ENCODE results near the gene CST4. TPM values are rescaled to one million over a fixed set of nuclear protein-coding genes. Genes with fewer than 3 reads are reported as not detected.

Gene CST4
- total and polyA plus RNA-seq, 7 donors: not detected

DNA sequence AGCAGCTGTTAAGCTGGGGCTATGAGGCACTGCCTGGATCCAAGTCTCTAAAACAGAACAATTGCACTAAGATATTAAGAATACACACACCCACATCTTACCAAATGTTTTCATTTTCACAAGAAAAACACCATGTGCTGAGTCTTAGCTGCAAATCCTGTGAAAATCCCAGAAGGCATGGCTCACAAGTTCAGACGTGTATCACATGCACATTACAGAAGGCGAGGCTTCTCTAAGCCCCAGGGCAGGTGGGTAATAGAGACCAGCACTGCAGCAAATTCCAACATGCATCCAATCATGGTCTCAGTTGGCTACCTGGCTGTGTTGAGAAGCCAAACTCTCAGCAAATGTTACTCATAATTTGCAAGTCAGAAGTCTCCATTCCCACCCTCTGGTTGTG, 34.8 kb downstream of the CST4 start:
- TF ChIP-seq, protein P1, sequence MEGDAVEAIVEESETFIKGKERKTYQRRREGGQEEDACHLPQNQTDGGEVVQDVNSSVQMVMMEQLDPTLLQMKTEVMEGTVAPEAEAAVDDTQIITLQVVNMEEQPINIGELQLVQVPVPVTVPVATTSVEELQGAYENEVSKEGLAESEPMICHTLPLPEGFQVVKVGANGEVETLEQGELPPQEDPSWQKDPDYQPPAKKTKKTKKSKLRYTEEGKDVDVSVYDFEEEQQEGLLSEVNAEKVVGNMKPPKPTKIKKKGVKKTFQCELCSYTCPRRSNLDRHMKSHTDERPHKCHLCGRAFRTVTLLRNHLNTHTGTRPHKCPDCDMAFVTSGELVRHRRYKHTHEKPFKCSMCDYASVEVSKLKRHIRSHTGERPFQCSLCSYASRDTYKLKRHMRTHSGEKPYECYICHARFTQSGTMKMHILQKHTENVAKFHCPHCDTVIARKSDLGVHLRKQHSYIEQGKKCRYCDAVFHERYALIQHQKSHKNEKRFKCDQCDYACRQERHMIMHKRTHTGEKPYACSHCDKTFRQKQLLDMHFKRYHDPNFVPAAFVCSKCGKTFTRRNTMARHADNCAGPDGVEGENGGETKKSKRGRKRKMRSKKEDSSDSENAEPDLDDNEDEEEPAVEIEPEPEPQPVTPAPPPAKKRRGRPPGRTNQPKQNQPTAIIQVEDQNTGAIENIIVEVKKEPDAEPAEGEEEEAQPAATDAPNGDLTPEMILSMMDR (IDR thresholded peaks at IDR 0.05): no peak
- Histone ChIP-seq H3K27me3 (ENCODE audit: insufficient read depth in 3 of 3, low read length in 2 of 3) (no peaks in the 10 kb centered on the region), H3K27ac (no peak overlapping the region), H3K4me3 (no peak overlapping the region), H3K4me1 (peaks cover 10% of the 10 kb centered on the region), H3K9me3 (no peaks in the 10 kb centered on the region), H3K36me3 (ENCODE audit: insufficient read depth in 1 of 2, low read depth in 1 of 2) (no peaks in the 10 kb centered on the region)
- WGBS, 3 donors: 41 to 73% (median 70%) methylated on average over 2 of the region's 2 CpGs
- intact Hi-C loops (cut with DNase I): no loop called here
- ATAC-seq: no peak
- no peak for DNase-seq

DNA sequence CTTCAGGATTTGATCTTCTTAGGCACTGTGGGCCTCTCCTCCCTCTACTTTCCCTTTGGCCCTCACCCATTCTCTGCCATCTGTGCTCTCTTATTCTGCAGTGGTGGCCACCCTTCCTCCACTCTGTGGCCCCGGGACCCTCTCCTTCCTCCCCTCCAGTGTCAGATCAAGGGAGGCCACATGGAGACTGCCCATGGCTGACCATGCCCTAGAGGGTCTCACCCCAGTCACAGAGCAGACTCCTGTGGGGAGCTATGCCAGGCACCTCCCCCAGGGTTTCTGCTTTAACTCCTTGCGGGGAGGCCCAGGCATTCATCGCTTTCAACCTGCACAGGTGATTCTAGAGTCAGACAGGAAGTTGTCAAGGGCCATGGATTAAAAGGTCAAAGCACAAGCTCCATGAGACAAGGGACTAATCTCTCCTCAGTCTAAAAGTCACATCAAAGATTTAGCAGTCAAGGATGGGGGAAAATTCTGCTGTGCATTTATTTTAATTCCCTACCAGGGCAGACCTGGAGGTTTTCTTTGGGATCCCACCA, 35.4 kb downstream of the CST4 start:
- 84 to 94% (median 94%) methylated on average over 3 of the region's 3 CpGs for WGBS, 3 donors
- Histone ChIP-seq H3K27ac (no peak overlapping the region), H3K36me3 (ENCODE audit: insufficient read depth in 1 of 2, low read depth in 1 of 2) (no peaks in the 10 kb centered on the region), H3K4me1 (peaks cover 10% of the 10 kb centered on the region), H3K9me3 (no peaks in the 10 kb centered on the region), H3K27me3 (ENCODE audit: insufficient read depth in 3 of 3, low read length in 2 of 3) (no peaks in the 10 kb centered on the region), H3K4me3 (no peak overlapping the region)
- DNase-seq (no peak), ATAC-seq (no peak)
- TF ChIP-seq, protein P1 (IDR thresholded peaks at IDR 0.05): no peak
- intact Hi-C loops (cut with DNase I): no loop called here

DNA sequence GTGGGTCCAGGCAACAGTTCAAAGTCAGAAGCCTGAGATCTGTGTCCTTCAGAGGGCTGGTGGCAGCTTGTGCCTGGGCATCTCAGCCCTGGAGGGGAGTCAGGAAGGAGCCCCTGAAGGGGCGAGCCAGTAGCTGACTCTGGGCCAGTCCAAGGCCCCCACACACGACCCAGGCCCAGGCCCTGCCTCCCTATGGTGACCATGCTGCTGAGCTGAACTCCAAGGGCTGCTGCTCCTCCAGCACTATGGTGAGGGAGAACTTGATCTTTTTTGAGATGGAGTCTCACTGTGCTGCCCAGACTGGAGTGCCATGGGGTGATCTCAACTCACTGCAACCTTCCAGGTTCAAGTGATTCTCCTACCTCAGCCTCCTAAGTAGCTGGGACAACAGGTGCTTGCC, 35.9 kb downstream of the CST4 start:
- H3K36me3 ChIP-seq (ENCODE audit: insufficient read depth in 1 of 2, low read depth in 1 of 2): no peaks in the 10 kb centered on the region
- no peak for DNase-seq
- H3K27ac ChIP-seq: no peak overlapping the region
- H3K4me3 ChIP-seq: no peak overlapping the region
- H3K27me3 ChIP-seq (ENCODE audit: insufficient read depth in 3 of 3, low read length in 2 of 3): no peaks in the 10 kb centered on the region
- TF ChIP-seq, protein P1 (IDR thresholded peaks at IDR 0.05): no peak
- intact Hi-C loops (cut with DNase I): no loop called here
- ATAC-seq: no peak
- no peaks in the 10 kb centered on the region for H3K9me3 ChIP-seq
- peaks cover 10% of the 10 kb centered on the region for H3K4me1 ChIP-seq
- WGBS, 3 donors: 83 to 90% (median 89%) methylated on average over 2 of the region's 2 CpGs

DNA sequence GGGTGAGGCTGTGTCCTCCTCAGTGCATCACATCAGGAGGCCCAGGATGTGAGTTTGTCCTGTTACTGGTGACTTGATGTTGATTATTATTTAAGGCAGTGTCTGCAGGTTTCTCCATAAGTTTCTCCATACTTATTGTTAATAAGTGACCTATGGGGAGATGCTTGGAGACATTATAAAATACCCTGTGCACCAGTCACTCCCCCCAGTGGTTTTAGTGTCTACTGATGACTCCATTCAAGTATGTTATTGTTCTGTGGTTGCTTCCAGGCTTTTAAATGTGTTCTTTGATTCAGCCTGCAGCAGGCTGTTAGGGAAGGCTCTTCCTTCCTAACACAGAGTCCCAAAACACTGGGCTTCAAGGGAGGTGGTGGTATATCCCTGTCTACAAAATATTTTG, 36.5 kb downstream of the CST4 start:
- no peak overlapping the region for H3K27ac ChIP-seq
- no peak for DNase-seq
- H3K36me3 ChIP-seq (ENCODE audit: insufficient read depth in 1 of 2, low read depth in 1 of 2): no peaks in the 10 kb centered on the region
- peaks cover 10% of the 10 kb centered on the region for H3K4me1 ChIP-seq
- H3K9me3 ChIP-seq: no peaks in the 10 kb centered on the region
- intact Hi-C loops (cut with DNase I): no loop called here
- ATAC-seq: no peak
- TF ChIP-seq, protein P1 (IDR thresholded peaks at IDR 0.05): no peak
- no peaks in the 10 kb centered on the region for H3K27me3 ChIP-seq (ENCODE audit: insufficient read depth in 3 of 3, low read length in 2 of 3)
- H3K4me3 ChIP-seq: no peak overlapping the region

DNA sequence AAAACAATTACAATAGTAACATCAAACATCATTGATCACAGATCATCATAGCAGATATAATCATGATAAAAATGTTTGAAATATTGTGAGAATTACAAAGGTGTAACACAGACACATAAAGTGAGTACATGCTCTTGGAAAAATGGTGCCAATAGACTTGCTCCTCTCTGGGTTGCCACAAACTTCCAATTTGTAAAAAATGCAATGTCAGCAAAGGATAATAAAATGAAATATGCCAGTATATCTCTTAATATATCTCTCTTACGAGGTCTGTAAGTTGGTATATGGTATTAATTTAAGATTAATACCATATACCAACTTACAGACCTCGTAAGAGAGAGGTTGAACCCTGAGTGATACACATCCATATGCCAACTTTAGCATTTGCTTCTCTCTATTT, 37.7 kb downstream of the CST4 start:
- no peak for ATAC-seq
- Histone ChIP-seq H3K27me3 (ENCODE audit: insufficient read depth in 3 of 3, low read length in 2 of 3) (no peaks in the 10 kb centered on the region), H3K27ac (no peak overlapping the region), H3K4me1 (peaks cover 10% of the 10 kb centered on the region), H3K36me3 (ENCODE audit: insufficient read depth in 1 of 2, low read depth in 1 of 2) (no peaks in the 10 kb centered on the region), H3K9me3 (no peaks in the 10 kb centered on the region), H3K4me3 (no peak overlapping the region)
- 94 to 97% (median 95%) methylated on average over 2 of the region's 2 CpGs for WGBS, 3 donors
- intact Hi-C loops (cut with DNase I): no loop called here
- DNase-seq: no peak
- TF ChIP-seq, protein P1 (IDR thresholded peaks at IDR 0.05): no peak

Data from psoas muscle (tissue), 8 donors.